Measurements from ENCODE around the gene TSPO.
"Not testable (repeated sequence)": the region's sequence is repeated elsewhere in the genome, so short reads cannot be mapped to it uniquely, and the experiment has no call there.

TSPO gene

DNA sequence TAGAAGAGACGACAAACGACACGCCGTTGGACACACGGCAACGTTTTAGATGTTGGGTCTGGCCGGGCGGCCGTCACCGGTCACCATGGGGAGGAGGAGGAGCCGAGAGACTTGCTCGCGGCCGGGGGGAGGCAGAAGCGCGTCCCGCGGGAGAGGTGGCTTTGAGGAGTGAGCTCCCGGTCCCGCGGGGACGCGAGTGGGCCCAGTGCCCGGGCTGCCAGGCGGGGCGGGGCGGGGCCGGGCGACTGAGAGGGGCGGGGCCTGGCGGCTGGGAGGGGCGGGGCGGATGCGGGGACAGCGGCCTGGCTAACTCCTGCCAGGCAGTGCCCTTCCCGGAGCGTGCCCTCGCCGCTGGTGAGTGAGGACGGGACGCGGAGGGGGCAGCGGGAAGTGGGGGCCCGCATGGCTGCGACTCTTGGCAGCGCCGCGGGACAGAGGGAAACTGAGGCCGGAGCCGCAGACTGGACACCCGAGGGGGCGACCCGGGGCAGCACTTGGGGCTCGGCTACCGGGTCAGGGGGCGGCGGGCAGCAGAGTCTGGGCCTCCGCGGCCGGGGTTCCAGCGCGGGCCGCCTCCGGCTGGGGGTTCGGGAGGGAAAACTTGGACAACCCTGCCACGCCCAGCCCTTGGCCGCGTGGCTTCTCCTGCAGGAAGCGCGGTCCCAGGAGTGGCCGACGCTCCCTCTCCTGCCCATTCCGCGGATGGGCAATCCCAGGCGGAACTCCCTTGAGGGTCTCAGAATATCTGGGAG is at the start of gene TSPO:
Gene TSPO, plus strand, starts transcription at position 309 of the 752 bp plus-strand sequence. CDS start 7,680 bp downstream, outside the sequence.
- DNase-seq = peak; percentile 33 to 50 (median 46)

DNA sequence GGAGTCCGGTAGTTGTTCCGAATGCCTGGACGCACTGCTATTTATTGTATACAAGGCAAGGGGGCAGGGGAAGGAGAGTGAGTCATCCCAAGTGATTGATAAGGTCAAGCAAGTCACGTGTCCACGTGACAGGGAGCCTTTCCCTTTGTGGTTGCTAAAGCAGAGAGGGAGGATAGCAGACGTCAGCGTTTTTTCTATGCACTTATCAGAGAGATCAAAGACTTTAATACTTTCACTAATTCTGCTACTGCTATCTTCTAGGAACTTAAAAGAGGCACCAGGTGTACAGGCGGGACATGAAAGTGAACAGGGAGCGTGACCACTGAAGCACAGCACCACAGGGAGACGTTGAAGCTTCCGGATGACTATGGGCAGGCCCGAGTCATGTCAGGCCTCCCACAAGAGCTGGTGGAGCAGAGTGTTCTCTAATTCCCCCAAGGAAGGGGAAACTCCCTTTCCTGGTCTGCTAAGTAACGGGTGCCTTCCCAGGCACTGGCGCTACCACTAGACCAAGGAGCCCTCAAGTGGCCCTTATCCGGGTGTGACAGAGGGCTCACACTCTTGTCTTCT is 47.2 kb upstream of the TSPO start:
- DNase-seq = not testable (repeated sequence)

DNA sequence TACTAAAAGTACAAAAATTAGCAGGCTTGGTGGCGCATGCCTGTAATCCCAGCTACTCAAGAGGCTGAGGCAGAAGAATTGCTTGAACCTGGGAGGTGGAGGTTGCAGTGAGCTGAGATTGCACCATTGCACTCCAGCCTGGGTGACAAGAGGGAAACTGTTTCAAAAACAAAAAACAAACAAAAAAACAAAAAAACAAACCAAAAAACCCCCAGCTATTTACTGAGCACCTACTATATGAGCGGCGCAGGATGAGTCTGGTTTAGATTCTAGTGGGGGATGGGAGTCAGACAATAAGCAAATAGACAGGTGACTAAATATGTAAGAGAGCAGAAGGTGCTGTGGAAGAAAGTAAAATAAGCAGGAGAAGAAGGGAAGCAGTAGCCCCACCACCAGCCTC is 46.4 kb upstream of the TSPO start:
- DNase-seq = not testable (repeated sequence)

DNA sequence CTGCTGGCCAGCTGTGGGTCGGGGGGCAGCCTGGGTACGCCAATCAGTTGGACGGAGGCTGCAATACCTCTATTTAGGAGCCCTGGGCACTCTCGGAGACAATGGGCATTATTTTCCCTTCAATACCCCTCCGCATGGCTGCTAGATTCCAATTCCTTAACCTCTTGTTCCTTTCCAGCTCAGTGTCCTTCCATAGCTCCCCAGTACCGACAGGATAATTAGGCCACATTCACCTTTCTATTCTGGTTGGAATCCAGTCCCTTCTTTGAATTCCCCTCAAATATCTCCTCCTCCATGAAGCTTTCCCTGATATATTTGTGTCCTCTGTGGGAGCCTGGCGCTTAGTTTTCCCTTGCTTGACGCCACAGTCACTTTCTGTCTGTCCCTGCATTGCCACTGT is 45.1 kb upstream of the TSPO start:
- no peak for DNase-seq

DNA sequence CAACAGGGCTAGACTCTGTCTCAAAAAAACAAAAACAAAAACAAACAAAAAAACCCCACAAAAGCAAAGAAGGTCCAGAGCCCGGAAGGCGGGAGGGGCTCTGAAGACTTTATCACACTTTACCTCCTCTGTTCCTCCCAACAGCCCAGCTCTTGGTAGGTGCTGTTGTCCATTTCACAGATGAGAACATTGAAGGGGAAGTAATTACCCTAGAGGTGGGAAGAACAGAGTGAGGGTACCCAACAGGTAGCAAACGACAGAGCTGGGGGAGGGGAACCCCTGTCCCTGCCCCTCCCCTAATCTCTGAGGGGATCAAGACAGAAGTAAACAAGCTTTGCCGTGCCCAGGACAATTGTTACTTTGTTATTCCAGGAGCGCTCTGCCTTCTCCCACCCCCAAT is 41.8 kb upstream of the TSPO start:
- no peak for DNase-seq

DNA sequence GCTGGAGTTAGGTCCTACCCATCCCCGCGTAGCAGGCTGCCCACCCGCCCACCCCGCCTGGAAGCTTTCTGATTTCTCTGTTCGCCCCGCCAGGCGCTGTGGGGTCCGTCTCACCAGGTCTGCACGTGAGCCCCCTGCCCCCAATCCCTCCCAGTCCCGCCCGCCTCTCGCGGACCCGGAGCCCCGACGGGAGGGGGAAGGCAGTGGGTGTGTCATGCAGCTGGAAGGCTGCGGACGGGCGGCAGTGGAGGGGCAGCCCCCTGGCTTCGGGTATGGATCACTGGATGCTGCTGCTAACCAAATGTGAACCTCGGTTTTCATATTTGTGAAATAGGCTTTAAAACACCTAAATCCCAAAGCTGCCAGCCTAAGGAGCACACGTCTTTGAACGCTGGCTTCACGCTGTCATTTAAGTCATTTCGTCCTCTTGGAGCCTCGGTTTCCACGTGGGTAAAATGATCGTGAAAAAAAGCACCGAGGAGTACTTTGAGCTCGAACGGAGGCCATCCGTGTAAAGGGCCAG is 41.4 kb upstream of the TSPO start:
- DNase-seq = peak in 2 of 4 experiments; percentile 21 to 36

DNA sequence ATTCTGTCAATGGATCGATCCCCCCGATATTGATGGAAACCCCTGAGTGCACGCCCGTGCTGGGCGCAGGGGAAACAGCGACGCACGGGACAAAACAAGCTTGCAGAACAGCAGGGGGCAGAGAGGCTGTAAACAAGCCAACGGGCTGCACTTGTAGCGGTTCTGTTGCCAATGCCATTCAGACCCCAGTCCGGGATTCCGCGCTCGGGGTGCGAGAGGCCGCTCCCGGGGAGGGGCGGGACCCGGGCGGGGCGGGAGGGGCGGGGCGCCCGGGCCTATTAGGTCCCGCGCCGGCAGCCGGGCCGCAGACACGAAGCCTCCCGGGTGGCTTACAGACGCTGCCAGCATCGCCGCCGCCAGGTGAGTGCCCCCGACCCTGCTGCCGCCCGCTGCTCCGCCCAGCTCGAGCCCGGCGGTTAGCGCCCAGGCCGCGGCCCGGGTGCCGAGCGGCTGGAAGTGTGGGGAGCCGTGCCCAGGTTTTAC is 40.9 kb upstream of the TSPO start, which contains the start of gene BIK:
Gene BIK, plus strand, starts transcription at position 307 of the 483 bp plus-strand sequence. CDS start 13,273 bp downstream, outside the sequence.
- DNase-seq = peak in 3 of 4 experiments; percentile 11 to 22 (median 18)

DNA sequence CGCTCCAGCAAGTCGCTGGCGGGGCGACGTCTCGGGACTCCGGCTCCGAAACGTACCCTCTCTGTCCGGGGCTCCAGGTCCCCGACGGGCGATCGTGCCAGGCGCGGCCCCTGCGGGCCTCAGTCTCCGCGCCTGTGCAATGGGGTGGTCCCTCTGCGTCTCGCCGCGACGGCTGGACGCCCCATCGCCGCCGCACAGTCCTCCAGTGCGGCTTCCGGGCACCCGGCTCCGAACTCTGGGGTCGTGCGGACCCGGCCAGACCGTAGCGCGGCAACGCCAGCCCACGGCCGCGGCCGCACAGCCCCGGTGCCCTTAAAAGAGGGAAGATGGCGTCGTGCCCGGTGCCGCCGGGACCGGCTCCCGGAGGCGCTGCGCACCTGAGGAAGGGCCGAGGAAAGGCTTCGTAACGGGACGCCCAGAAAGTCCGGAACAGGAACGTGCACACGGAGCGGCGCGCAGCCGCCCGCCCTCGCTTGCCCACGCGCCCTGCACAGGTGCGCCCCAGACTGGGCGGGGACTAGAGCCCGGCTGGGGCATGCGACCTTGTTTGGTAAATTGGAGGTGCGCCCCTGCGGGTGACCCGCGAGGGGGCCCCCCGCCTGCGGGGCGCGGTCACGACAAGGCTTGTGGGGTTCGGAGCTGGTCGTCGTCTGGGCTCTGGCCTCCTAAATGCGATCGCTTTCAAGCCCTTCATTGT is 40.3 kb upstream of the TSPO start:
- DNase-seq = peak in 1 of 4 experiments; percentile 23

DNA sequence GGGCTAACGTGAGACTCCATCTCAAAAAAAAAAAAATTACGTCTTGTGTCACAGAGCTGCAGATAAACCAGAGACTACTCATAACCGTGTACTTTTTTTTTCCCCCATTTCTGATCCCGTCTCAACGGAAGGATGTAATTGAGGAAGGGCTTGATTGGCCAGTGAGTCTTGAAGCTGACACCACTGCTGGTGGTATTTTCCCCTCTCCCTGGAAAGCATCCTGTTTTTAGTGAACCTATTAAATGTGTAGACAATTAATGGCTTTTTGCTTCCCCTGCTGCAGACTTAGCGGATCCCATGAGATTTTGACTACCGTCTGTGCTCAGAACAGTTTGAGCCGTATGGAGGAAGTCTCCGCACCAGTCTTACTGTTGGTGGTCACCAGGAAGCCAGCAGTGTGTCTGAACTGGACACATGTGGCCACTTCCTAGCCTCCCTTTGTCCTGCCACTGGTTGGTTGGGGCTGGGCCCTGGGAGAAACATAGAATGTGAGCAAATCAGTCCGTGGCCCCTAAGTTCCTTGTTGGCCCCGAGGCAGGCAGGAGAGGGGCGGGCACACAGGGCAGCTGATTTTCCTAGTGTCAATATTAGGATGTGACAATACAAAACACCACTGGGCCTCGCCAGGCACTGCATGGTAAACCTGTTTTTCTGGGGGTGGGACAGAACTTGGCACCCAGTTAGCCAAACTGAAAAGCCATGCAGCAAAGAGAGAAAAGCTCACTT is 37.7 kb upstream of the TSPO start:
- DNase-seq = no peak

DNA sequence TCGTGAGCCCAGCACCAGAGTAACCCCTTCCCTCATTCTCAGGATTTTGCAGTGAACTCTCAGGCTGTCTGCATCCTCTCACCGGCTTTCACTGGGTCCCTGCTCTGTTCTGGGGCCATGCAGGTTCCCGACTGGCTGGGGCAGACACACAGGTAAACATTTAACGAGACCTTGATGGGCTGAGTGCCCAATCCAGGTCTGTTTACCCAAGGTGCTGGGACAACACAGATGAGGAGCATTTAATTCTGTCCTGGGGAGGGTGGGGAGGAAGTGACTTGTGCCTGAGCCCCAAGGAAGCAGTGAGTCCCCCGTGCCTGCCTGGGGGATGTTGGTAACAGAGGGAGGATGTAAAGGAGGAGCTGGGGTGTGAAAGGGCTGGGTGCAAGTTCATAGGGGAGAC is 36.4 kb upstream of the TSPO start:
- no peak for DNase-seq

DNA sequence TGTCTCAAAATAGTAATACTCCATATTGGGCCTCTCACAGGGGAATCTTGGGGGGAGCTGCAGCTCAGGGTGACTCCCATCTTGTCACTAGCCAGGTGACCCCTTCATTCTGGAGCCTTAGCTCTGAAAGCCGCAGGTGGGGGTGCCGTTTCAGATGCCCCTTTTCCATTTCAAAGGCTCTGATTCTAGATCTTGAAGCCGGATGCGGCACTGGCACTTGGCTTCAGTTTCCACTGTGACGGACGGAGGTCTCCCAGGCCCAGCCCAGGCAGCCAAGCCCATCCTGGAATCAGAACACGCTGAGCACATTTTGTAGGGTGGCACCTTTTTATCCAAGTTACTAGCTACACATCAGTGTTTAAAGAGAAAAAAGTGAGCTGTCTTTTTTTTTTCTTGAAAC is 34.4 kb upstream of the TSPO start:
- no peak for DNase-seq

DNA sequence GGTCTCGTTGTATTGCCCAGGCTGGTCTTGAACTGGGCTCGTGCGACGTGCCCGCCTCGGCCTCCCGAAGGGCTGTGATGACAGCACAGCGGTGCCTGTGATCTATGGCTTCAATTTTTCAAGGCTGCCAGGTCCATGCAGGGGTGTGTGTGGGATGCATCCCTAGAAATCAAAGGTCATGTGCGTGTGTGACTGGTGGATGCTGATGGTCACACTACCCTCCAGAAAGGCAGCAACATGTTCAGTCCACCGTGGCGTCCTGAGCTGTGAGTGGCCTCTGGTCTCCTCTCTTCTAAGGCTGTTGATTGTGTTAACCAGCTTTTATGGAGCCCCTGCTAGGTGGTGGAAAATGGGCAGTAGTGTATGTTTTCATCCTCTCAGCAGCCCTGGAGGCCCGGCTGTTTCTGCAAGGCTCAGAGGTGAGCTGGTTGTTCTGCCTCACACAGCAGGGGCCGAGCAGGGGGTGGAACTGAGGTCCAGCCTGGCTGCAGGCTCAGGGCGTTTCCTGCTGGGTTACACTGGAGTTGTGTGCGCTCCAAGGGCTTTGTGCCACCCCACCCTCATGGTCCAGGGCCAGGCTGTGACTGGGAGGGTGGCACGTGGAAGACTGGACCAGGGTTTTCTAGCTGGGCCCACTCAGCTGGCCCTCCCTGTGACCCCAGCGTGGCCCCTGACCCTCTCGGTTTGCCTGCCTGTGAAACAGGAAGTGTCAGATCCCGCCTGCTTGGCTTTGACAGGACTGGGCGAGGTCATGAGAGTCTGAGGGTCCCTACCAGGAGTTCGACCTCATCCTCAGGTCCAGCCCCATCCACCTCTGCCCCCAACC is 33.1 kb upstream of the TSPO start:
- DNase-seq = no peak

DNA sequence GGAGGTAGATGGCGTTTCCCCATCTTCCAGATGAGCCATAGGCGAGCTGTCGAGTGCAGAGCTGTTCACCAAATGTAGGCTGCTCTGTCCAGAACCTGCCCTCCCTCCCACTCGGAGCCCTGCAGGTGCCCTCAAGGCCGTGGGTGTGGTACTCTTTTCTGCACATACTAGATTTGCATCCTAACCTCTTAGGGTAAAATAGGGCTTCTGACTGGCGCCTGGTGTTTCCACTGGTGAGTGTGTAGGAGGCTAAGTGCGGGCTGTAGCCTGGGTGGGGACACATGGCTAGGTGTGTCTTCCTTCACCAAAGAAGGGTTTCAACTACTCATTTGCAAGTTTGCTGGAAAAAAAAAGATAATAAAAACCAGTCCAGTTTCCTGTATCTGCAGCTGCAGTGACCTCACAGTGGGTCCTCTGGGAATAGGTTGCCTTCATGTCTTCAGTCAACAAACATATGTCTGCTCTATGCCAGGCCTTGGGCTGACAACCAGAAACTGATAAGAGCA is 32.4 kb upstream of the TSPO start:
- no peak for DNase-seq

DNA sequence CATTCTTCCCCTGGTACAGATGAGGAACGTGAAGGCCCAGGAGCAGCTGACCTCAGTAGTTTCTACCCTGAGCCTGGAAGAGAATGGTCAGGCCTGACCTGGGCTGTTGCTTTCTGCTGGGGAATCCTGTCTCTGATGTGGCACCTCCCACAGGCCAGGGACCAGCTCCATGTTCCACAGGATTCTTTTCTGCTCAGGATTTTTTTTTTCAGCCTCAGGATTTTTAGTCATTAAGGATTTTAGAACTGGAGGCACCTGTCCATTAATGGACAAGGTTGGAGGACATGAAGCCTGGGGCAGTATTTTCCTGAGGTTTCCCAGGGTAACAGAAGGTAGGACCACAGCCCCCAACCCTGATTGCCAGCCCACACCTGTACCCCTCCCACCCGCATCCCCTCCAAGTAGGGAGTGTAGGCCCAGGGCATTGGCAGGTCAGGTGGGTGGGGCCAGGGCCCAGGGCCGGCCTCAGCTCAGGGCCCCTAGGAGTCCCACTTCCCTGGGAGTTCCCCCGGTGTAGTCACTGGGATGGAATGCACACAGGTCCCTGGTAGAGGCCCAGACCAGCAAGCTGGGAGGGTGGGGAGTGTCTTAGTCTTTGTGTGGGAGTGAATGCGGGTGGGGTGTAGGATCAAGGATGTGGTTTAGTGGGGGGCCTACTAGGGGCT is 24.7 kb upstream of the TSPO start:
- no peak for DNase-seq

DNA sequence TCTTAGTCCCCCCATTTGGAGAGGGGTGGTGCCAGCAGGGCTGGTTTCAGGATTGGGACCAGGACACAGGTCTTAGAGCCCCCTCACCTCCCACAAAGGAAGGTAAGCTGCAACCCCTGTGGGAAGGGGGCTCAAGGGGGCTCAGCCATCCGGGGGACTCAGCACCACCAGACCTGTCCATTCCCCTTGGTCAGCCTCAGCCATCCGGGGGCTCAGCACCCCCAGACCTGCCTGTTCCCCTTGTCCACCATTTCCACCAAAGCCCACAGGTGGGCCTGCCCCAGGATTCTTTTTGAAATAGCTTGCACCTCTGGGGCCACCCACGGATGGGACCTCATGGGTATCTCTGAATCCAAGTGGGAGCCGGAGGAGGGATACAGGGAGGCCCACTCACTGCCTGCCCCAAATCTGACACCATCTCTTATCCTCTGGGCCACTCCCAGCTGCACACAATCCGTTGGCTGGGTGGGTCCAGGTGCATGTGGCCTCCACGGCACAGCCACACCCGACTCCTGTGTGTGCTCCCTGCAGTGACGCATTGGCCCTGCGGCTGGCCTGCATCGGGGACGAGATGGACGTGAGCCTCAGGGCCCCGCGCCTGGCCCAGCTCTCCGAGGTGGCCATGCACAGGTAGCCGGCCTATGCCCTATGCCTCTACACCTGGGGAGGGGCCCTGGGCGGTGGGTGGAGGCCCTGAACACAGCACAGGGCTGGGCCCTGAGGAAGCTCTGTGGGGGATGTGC is 24.0 kb upstream of the TSPO start:
- DNase-seq = no peak

DNA sequence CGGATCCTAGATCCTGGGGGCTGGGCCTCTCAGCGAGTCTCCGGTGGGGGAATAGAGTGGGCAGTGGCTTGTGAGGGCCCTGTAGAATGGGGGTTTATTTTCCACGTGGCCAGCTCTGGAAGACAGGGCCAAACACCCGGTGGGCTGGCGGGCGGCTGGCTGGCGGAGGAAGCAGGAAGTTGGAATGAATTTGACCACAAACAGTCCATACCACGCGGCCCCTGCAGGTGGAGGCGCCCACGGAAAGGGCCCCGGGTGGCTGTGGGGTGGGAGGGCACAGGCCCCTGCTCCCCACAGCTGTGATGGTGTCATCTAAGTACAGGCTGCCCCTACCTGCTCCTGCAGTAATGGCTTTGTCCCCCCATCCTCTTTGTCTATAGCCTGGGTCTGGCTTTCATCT is 23.2 kb upstream of the TSPO start:
- no peak for DNase-seq

DNA sequence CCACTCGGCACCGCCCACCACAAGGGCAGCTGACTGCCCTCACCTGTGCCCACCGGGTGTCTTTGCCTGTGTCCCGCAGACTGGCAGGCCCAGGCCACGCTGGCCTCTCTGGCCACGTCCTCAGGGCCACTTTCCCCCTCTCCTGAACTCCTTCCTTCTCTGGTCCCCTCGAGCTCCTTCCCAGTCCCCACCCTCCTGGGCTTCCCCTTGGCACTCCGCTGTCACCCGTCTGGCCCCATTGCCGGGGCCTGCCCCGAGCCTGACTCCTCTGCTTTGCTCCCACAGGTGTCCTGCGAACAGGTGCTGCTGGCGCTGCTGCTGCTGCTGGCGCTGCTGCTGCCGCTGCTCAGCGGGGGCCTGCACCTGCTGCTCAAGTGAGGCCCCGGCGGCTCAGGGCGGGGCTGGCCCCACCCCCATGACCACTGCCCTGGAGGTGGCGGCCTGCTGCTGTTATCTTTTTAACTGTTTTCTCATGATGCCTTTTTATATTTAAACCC is 22.4 kb upstream of the TSPO start:
- DNase-seq = no peak

DNA sequence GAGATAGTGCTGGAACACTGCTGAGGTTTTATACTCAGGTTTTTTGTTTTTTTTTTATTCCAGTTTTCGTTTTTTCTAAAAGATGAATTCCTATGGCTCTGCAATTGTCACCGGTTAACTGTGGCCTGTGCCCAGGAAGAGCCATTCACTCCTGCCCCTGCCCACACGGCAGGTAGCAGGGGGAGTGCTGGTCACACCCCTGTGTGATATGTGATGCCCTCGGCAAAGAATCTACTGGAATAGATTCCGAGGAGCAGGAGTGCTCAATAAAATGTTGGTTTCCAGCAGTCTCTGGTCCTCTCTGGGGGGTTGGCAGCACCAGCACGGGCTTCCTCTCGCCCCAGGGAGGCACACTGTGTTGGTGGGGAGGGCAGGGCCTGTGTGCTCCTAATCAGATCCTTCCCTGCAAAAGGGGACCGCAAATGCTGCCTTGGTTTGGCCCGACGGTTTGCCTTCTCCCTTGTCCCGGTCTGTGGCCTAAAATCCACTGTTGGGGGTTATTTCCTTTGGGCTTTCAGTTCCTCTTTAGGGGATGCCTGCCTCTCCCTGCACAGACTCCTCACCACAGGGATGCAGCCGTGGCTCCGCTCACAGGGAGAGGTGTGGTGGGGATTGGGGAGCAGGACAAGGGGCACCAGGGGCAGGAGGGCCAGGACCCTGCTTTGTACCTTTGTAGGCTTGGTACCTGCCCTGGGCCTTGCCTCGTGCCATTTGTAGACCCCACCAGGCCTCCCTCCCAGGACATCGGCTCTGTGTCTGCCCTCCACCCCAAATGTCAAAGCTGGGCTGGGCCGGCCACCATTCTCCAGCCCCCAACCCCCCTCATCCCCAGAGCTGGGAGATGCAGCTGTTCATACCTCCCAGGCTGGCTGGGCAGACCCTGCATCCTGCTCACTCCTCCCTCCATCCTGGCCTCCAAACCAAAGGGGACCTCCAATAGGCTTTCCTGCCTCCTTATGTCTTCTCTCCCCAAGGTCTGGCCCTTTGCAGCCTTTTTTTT is 21.6 kb upstream of the TSPO start:
- DNase-seq = no peak
